Loucy (cell line): ENCODE data around the gene CCDC12.

ENCODE experiments used
- EZH2phosphoT487 ChIP-seq: fragments of 200-600 bp; IDR thresholded peaks from 2 replicates; pipeline ENCODE4 v1.6.1; 2018; ENCODE audit warnings: antibody characterized with exemption, mild to moderate bottlenecking, moderate library complexity, borderline replicate concordance
- TF ChIP-seq, protein P1 (sequence below): fragments of 200-600 bp; sonication (generic); conservative IDR thresholded peaks from 2 replicates; pipeline ENCODE4 v1.5.1; 2014; ENCODE audit warnings: mild to moderate bottlenecking, antibody characterized with exemption, low read length

GRCh38 chr3:46908986-46909534, 67.5 kb downstream of the CCDC12 start:
- TF ChIP-seq, protein P1, sequence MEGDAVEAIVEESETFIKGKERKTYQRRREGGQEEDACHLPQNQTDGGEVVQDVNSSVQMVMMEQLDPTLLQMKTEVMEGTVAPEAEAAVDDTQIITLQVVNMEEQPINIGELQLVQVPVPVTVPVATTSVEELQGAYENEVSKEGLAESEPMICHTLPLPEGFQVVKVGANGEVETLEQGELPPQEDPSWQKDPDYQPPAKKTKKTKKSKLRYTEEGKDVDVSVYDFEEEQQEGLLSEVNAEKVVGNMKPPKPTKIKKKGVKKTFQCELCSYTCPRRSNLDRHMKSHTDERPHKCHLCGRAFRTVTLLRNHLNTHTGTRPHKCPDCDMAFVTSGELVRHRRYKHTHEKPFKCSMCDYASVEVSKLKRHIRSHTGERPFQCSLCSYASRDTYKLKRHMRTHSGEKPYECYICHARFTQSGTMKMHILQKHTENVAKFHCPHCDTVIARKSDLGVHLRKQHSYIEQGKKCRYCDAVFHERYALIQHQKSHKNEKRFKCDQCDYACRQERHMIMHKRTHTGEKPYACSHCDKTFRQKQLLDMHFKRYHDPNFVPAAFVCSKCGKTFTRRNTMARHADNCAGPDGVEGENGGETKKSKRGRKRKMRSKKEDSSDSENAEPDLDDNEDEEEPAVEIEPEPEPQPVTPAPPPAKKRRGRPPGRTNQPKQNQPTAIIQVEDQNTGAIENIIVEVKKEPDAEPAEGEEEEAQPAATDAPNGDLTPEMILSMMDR = no peak
- no peak for TF ChIP-seq EZH2phosphoT487
